NCI-H1092 (cell line): ENCODE data around the gene SGPL1.
A peak's percentile ranks its signal among the peaks of the same experiment; 100 is the strongest.

Experiments used
- DNase-seq: peaks from one replicate; lab custom pipeline; 2025; lab: John Stamatoyannopoulos, UW

SGPL1 gene

GRCh38 chr10:70885481-70885880 lies 69.7 kb downstream of the SGPL1 start:
- DNase-seq = no peak

- DNase-seq = no peak
Observed at GRCh38 chr10:70885931-70886903, 70.5 kb downstream of the SGPL1 start.

GRCh38 chr10:70886921-70887665 lies 71.3 kb downstream of the SGPL1 start:
- DNase-seq = no peak

GRCh38 chr10:70887804-70888800 lies 72.4 kb downstream of the SGPL1 start, which contains the start of gene PCBD1:
Gene PCBD1 (minus strand): TSS chr10:70888565. CDS start chr10:70888533, 32 bp downstream.
- DNase-seq = peak; percentile 34

DNA sequence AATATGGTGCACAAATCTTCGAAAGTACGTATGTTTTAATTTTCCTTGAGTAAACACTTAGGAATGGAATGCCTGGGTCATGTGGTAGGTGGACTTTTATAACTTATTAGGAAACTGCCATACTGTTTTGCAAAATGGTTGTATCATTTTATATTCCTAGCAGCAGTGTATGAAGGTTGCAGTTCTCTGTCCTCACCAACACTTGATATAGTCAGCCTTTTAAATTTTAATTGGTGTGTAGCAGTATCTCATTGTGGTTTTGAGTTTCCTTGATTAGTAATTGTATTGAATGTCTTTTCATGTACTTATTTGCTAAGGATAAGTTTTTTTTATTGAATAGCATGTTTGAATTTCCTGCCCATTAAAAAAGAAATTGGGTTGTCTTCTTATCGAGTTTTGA lies 73.5 kb downstream of the SGPL1 start:
- no peak for DNase-seq

DNA sequence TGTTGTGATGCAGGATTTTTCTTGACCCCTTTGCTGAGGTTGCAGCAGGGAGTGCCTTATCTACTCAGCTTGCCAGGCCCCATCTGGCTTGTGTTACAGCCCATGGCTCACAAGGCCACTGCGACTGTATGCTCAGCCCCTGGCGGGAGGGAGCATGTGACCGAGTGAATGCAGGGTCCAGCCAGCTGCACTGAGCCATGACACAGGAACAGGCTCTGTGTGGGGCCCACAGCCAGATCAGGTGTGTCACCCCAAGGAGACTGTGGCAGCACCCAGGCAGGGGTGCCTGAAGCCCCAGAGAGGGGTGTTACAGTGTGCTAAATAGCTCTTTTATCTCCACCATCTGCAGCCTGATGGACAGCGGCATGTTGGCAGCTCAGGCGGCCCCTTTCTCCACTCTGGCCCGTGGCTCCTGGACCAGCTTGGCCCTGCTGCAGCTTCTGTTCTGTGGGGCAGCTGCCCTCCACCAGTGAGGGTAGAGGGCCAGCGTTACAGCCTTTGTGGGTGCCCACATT lies 75.2 kb downstream of the SGPL1 start:
- DNase-seq = peak; percentile 6

- no peak for DNase-seq
Observed at GRCh38 chr10:70891627-70892026, 75.9 kb downstream of the SGPL1 start.

DNA sequence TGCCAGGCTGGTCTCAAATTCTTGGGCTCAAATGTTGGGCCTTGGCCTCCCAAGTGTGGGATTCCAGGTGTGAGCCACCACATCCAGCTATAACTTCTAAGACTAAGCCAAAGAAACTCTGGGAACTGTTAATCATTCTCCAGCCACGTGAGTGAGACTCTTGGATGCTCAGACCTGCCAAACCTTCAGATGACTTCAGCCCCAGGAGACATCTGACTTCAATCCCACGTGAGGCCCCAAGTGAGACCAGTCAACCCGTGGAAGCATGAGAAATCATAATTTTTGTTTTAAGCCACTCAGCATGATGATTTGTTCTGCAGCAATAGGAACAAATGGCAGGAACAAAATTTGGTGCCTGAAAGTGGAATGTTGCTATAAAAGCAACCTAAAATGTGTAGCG lies 76.9 kb downstream of the SGPL1 start:
- no peak for DNase-seq

GRCh38 chr10:70893227-70894006 lies 77.7 kb downstream of the SGPL1 start:
- no peak for DNase-seq

- no peak for DNase-seq
Observed at GRCh38 chr10:70894416-70894815, 78.7 kb downstream of the SGPL1 start.

DNA sequence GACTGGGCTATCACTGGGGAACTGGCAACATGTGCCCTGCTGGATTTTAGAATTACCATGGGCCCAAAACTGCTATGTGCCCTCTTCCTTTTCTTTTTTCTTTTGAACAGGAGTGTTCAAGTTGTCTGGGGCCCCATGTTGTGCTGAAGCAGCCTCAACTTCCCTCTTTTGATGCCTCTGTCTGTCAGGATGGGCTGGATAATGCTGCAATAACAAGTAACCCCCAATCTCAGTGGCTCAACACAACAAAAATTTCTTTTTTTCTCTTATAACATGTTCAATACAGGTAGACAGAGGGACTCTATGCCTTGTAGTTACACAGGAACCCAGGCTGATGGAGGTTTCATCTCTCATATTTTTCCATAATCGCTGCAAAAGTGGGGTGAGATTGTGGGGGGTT lies 80.8 kb downstream of the SGPL1 start:
- DNase-seq = no peak

DNA sequence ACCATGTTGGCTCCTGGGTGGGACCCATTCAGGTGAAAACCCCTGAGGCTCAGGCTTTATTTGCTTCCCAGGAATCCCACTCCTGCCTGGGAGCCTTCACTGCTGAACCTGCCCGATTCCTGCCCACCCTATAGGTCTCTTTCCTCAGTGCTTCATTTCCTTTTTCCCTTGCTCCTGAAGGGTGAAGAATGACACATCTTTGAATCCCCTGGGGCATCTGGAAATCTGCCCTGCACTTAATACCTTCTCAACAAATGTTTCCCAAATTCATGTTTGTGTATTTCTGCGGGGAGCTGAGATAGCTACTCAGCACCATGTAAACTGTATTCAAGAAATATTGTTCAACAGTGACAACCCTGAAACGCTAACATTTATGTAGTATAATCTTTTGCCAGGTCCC lies 82.9 kb downstream of the SGPL1 start:
- no peak for DNase-seq

- no peak for DNase-seq
Observed at GRCh38 chr10:70899096-70899495, 83.3 kb downstream of the SGPL1 start.

DNA sequence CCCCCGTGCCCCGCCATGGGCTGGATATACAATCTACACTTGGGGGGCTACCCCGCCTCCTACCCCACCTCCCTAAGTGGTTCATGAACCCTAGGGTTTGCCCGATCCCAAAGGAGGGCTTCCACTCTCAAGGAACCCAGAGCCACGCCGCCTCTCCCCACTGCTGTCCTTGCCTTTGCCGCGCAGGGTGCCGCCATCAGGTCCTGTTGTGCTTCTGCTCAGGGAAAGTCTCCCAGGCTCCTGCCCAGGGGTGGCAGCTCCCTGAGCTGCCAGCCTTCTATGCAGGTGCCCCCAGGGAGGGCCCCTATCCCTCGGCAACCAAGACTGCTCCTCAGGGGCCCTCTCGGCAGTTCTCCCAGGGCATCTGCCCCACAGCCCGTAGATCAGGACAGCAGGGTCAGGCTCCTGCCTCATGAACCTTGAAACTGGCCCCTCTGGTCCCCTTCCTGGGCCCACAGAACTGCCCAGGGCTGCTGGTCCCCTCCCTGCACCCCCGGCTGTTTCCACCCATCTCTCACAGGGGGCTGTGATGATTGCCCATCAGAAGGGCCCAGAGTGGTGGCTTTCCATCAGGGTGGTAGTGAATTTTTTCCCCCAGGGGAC lies 85.6 kb downstream of the SGPL1 start:
- DNase-seq = no peak

GRCh38 chr10:70902661-70903261 lies 87.0 kb downstream of the SGPL1 start:
- DNase-seq = no peak

- DNase-seq = peak; percentile 10
Observed at GRCh38 chr10:70903262-70903921, 87.6 kb downstream of the SGPL1 start.

DNA sequence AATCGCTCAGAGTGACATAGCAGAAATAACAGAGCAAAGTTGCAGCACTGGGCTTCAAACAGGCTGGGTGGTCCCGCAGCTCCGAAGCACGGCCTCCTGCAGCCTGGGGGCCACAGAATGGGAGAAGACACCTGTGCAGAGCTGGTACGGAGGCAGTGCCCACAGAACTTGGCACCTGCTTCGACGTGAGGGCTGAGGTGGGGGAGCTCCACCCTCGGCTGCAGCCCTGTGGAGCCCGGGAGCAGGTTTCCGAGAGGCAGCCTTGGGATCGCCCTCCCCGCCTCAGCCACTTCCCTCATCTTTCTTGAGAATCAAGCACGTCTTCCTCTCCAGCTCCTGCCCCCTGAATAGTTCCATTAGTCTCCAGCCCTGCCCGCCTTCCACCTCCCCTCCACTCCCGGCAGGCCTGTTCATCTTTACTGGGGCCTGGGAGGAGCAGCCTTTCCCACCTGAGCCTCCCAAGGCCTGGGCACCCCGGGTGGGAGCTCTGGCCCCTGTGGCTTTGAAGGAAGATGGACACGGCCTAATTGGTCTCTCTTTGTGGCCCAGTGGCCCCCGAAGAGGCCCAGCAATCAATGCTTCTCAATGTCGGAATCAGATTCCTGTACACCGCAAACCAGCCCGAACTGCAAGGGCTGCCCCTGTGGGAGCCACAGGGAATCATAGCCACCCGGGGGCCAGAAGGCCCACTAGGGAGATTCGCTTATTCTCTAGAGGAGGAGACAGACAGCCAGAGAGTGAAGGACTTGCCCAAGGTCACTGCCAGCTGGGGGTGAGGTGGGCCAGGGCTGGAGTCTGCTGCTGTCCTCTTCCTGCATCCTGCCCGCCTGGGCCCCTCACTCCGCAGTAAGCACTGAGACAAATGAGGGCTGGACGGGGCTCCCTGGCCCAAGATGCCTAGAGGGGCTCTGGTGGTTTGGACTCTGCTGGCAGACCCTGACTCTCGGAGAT lies 89.6 kb downstream of the SGPL1 start:
- DNase-seq = no peak
